WTC11 (cell line): Measurements from ENCODE around the gene DAPK3. TPM values are rescaled to one million over a fixed set of nuclear protein-coding genes. Genes with fewer than 3 reads are reported as not detected.
"Not testable (repeated sequence)": the region's sequence is repeated elsewhere in the genome, so short reads cannot be mapped to it uniquely, and the experiment has no call there.

Source experiments
- ATAC-seq: fragments of 200-7000 bp; cut with Tn5 transposase; 2 replicates; pipeline ENCODE4 v1.10.0; 2021; ENCODE audit warnings: mild to moderate bottlenecking, moderate library complexity
- CTCF ChIA-PET: fragments of 300-600 bp; sonication (Branson Sonifier 250); formaldehyde crosslinking; loops from one replicate; lab custom pipeline; 2021; ENCODE audit warnings: antibody characterized with exemption; lab: Charles Lee
- POLR2A ChIA-PET: fragments of 350-600 bp; sonication (Branson Sonifier 250); formaldehyde crosslinking; loops from one replicate; lab custom pipeline; 2021; ENCODE audit warnings: antibody characterized with exemption; lab: Charles Lee
- DNase-seq: peaks from one replicate; pipeline ENCODE4 v3.0.0; 2021; ENCODE audit warnings: low spot score
- H3K27ac Mint-ChIP-seq: 2 replicates; pipeline ENCODE4 v1.8.0; 2021; ENCODE audit warnings: mixed read lengths
- H3K27me3 Mint-ChIP-seq: 2 replicates; pipeline ENCODE4 v1.8.0; 2021; ENCODE audit warnings: low read depth, mild to moderate bottlenecking, moderate library complexity, mixed read lengths
- H3K36me3 Mint-ChIP-seq: 2 replicates; pipeline ENCODE4 v1.8.0; 2021; ENCODE audit warnings: mixed read lengths
- H3K4me1 Mint-ChIP-seq: 2 replicates; pipeline ENCODE4 v1.8.0; 2022; ENCODE audit warnings: mixed read lengths
- H3K4me3 Mint-ChIP-seq: 2 replicates; pipeline ENCODE4 v1.8.0; 2021; ENCODE audit warnings: mild to moderate bottlenecking, moderate library complexity, mixed read lengths
- H3K9me3 Mint-ChIP-seq: 2 replicates; pipeline ENCODE4 v1.8.0; 2021; ENCODE audit warnings: mixed read lengths
- AR ChIP-seq: fragments of 250-450 bp; sonication (Bioruptor Pico); IDR thresholded peaks from 2 replicates; pipeline ENCODE4 v1.9.0; 2021; ENCODE audit warnings: mild to moderate bottlenecking
- CDX4 ChIP-seq: fragments of 250-450 bp; sonication (Bioruptor Pico); IDR thresholded peaks from 2 replicates; pipeline ENCODE4 v1.9.0; 2021; ENCODE audit warnings: moderate library complexity, mild to moderate bottlenecking, inconsistent platforms, borderline replicate concordance
- ELF4 ChIP-seq: sonication (generic); formaldehyde crosslinking; IDR thresholded peaks from 2 replicates; pipeline ENCODE4 v1.8.1; 2022; ENCODE audit warnings: low read depth, mild to moderate bottlenecking, moderate library complexity, missing genetic modification reagents
- ERG ChIP-seq: fragments of 250-450 bp; sonication (Bioruptor Pico); IDR thresholded peaks from 2 replicates; pipeline ENCODE4 v1.8.0; 2021; ENCODE audit warnings: mild to moderate bottlenecking
- FOXJ3 ChIP-seq: sonication (generic); formaldehyde crosslinking; IDR thresholded peaks from 2 replicates; pipeline ENCODE4 v1.9.0; 2021; ENCODE audit warnings: missing genetic modification reagents, mild to moderate bottlenecking, borderline replicate concordance
- NFATC4 ChIP-seq: fragments of 250-450 bp; sonication (Bioruptor Pico); IDR thresholded peaks from 2 replicates; pipeline ENCODE4 v1.9.0; 2021; ENCODE audit warnings: mild to moderate bottlenecking
- PRRX2 ChIP-seq: fragments of 250-450 bp; sonication (Bioruptor Pico); IDR thresholded peaks from 2 replicates; pipeline ENCODE4 v1.8.0; 2021; ENCODE audit warnings: mild to moderate bottlenecking
- RORB ChIP-seq: fragments of 250-450 bp; sonication (Bioruptor Pico); IDR thresholded peaks from 2 replicates; pipeline ENCODE4 v1.9.0; 2021; ENCODE audit warnings: mild to moderate bottlenecking
- STAT6 ChIP-seq: sonication (generic); formaldehyde crosslinking; conservative IDR thresholded peaks from 2 replicates; pipeline ENCODE4 v1.8.1; 2023; ENCODE audit warnings: mild to moderate bottlenecking, low read depth, missing genetic modification reagents, moderate library complexity
- ZNF232 ChIP-seq: sonication (generic); formaldehyde crosslinking; IDR thresholded peaks from 2 replicates; pipeline ENCODE4 v1.8.0; 2022; ENCODE audit warnings: mild to moderate bottlenecking, missing genetic modification reagents
- ZNF416 ChIP-seq: fragments of 250-450 bp; sonication (Bioruptor Pico); IDR thresholded peaks from 2 replicates; pipeline ENCODE4 v1.9.0; 2021; ENCODE audit warnings: mild to moderate bottlenecking, inconsistent platforms
- ZNF423 ChIP-seq: fragments of 250-450 bp; sonication (Bioruptor Pico); IDR thresholded peaks from 2 replicates; pipeline ENCODE4 v2.1.2; 2022; ENCODE audit warnings: mild to moderate bottlenecking, moderate library complexity
- ZNF512 ChIP-seq: sonication (generic); formaldehyde crosslinking; IDR thresholded peaks from 2 replicates; pipeline ENCODE4 v1.8.1; 2022; ENCODE audit warnings: missing genetic modification reagents, borderline replicate concordance
- total RNA-seq: library from RNA; stranded (reverse); gene quantifications from 3 replicates; pipeline ENCODE4 v1.2.3, GENCODE V29; 2021

DAPK3 gene
- total RNA-seq, 1 experiment from 2014 or later, result 73.5 TPM

- H3K4me1 Mint-ChIP-seq, result peaks cover 14% of the 10 kb centered on the region
- ATAC-seq, result no peak
- H3K27ac Mint-ChIP-seq, result no peak overlapping the region
- no peak for DNase-seq
- no peaks in the 10 kb centered on the region for H3K9me3 Mint-ChIP-seq
- CTCF ChIA-PET, result no interaction called here
- H3K4me3 Mint-ChIP-seq, result no peak overlapping the region
- H3K27me3 Mint-ChIP-seq, result no peaks in the 10 kb centered on the region
- peaks cover 6% of the 10 kb centered on the region for H3K36me3 Mint-ChIP-seq
- POLR2A ChIA-PET, result no interaction called here
- no peak for TF ChIP-seq ERG
- no peak for TF ChIP-seq ELF4 (CRISPR knock-in tag)
- no peak for TF ChIP-seq PRRX2 (CRISPR knock-in tag)
- TF ChIP-seq FOXJ3 (CRISPR knock-in tag), result no peak
- TF ChIP-seq ZNF232, result no peak
These were observed 41.4 kb upstream of the DAPK3 start for GRCh38 chr19:4012092-4012974.

- H3K27me3 Mint-ChIP-seq, H3K4me3 Mint-ChIP-seq, DNase-seq, H3K36me3 Mint-ChIP-seq, H3K27ac Mint-ChIP-seq, ATAC-seq, POLR2A ChIA-PET, H3K9me3 Mint-ChIP-seq: not testable (repeated sequence)
- CTCF ChIA-PET, result interaction anchor here (1.5 to 2.3 kb wide), 2 partner anchors 23 to 128 kb away, joined by 4 to 8 read pairs; no protein-coding TSS in a partner anchor
- H3K4me1 Mint-ChIP-seq, result peaks cover 14% of the 10 kb centered on the region
These were observed 40.5 kb upstream of the DAPK3 start for GRCh38 chr19:4011430-4011829.

- peaks cover 14% of the 10 kb centered on the region for H3K4me1 Mint-ChIP-seq
- no peak overlapping the region for H3K4me3 Mint-ChIP-seq
- no peaks in the 10 kb centered on the region for H3K27me3 Mint-ChIP-seq
- no peak for TF ChIP-seq RORB (CRISPR knock-in tag)
- TF ChIP-seq ZNF512, result no peak
- TF ChIP-seq NFATC4 (CRISPR knock-in tag), result no peak
- TF ChIP-seq ZNF416 (CRISPR knock-in tag), result no peak
- no peak for TF ChIP-seq AR (CRISPR knock-in tag)
- CTCF ChIA-PET, result interaction anchor here (1.5 to 2.3 kb wide), 2 partner anchors 23 to 129 kb away, joined by 4 to 8 read pairs; no protein-coding TSS in a partner anchor
- no peak overlapping the region for H3K27ac Mint-ChIP-seq
- ATAC-seq, result no peak
- no peaks in the 10 kb centered on the region for H3K9me3 Mint-ChIP-seq
- DNase-seq, result no peak
- POLR2A ChIA-PET, result interaction anchor here (1.2 kb wide), 1 partner anchor 25 kb away, joined by 4 read pairs; the partner anchor contains the start of gene EEF2
- H3K36me3 Mint-ChIP-seq, result peaks cover 6% of the 10 kb centered on the region
These were observed 39.9 kb upstream of the DAPK3 start for GRCh38 chr19:4010808-4011110.

- ATAC-seq (no peak), DNase-seq (no peak)
- TF ChIP-seq STAT6 (CRISPR knock-in tag), result no peak
- TF ChIP-seq CDX4, result no peak
- no peak for TF ChIP-seq ZNF423 (CRISPR knock-in tag)
- TF ChIP-seq AR (CRISPR knock-in tag), result no peak
- Mint-ChIP-seq H3K27ac (no peak overlapping the region), H3K4me1 (peaks cover 14% of the 10 kb centered on the region), H3K4me3 (peak overlapping the region; percentile 88; the same call in 1 of the 2 replicates), H3K36me3 (peaks cover 6% of the 10 kb centered on the region), H3K9me3 (no peaks in the 10 kb centered on the region), H3K27me3 (no peaks in the 10 kb centered on the region)
- ChIA-PET POLR2A (interaction anchor here (0.5 to 1.2 kb wide), 2 partner anchors 25 to 104 kb away, joined by 4 to 6 read pairs; partner anchors contain the start of gene EEF2), CTCF (interaction anchor here (1.5 to 2.3 kb wide), 2 partner anchors 22 to 130 kb away, joined by 4 to 8 read pairs; no protein-coding TSS in a partner anchor)
These were observed 39.3 kb upstream of the DAPK3 start for GRCh38 chr19:4009990-4010807.
